Retinal pigment epithelial cell (primary cell): ENCODE measurements around the gene EML4.
"Not testable (repeated sequence)": the region's sequence is repeated elsewhere in the genome, so short reads cannot be mapped to it uniquely, and the experiment has no call there.

Source experiments
- DNase-seq: peaks from one replicate; pipeline ENCODE4 v3.0.0-alpha.2; 2010; ENCODE audit warnings: low read depth
- H3K4me3 ChIP-seq: 2 replicates; pipeline ENCODE4 v1.5.1; 2011; ENCODE audit warnings: mild to moderate bottlenecking, low read length, control low read depth, moderate library complexity
- CTCF ChIP-seq: conservative IDR thresholded peaks from 2 replicates; pipeline ENCODE4 v1.5.1; 2011; ENCODE audit warnings: low read depth, low read length, control low read depth, inconsistent platforms

Gene EML4

GRCh38 chr2:42169100-42169873, at the start of gene EML4:
TSS of gene EML4 (plus strand) at chr2:42169353. CDS start at chr2:42169612, 259 bp downstream.
- peak within 1 kb of the TSS; percentile 88 for H3K4me3 ChIP-seq
- peak; percentile 59 for DNase-seq
- no peak for TF ChIP-seq CTCF

- TF ChIP-seq CTCF: no peak
- no peak for DNase-seq
- H3K4me3 ChIP-seq: no peak overlapping the region
These were observed 45.7 kb upstream of the EML4 start for GRCh38 chr2:42123426-42123825.

GRCh38 chr2:42124011-42124785, 45.0 kb upstream of the EML4 start:
- DNase-seq: no peak
- no peak overlapping the region for H3K4me3 ChIP-seq
- TF ChIP-seq CTCF: no peak

GRCh38 chr2:42125841-42126594, 43.1 kb upstream of the EML4 start:
- DNase-seq: no peak
- H3K4me3 ChIP-seq: no peak overlapping the region
- TF ChIP-seq CTCF: no peak

- H3K4me3 ChIP-seq, DNase-seq: not testable (repeated sequence)
These were observed 42.3 kb upstream of the EML4 start for GRCh38 chr2:42126873-42127272.

- no peak overlapping the region for H3K4me3 ChIP-seq
- DNase-seq: no peak
These were observed 41.4 kb upstream of the EML4 start for GRCh38 chr2:42127425-42128424.

More at GRCh38 chr2:42127425-42128424, 41.4 kb upstream of the EML4 start:
- TF ChIP-seq CTCF: no peak
